ENCODE results near the gene GALT.

The GALT gene

DNA sequence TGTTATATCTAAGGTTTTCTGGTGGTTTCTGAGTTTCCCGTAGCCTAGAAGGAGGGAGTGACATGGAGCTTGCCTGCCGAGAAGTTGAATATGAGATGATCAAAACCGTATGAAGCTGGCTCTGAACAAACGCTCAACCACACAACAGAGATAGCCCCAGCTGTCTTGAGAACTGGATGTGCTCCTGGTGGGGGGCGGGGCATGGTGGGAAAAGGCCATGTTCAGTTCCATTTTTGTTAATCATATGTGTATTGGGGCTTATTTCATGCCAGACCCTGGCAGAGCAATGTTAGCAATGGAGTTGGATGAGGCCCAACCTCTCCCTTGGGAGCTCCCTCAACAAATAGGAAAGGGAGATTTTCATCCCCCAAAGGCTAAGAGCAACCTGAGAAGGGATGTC, 39.8 kb downstream of the GALT start:
- no peak for DNase-seq

DNA sequence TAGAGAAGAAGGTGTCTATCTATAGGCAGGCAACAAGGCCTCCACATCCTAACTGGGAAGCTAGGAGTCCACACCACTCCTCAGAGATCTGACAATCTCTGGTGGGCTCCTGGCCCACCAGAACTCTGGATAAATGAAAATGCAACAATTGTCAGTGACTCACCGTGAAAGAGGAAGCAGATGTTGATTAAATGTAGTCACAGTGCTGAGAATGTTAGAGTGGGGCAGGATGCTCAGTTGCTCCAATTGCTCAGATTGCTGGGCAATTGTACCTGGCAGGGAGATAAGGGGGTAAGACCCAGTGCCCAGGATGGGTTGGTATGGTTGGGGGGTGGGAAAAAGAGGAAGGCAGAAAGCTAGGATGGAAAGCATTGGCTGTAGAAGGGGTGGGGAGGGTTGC, 40.3 kb downstream of the GALT start:
- no peak for DNase-seq

DNA sequence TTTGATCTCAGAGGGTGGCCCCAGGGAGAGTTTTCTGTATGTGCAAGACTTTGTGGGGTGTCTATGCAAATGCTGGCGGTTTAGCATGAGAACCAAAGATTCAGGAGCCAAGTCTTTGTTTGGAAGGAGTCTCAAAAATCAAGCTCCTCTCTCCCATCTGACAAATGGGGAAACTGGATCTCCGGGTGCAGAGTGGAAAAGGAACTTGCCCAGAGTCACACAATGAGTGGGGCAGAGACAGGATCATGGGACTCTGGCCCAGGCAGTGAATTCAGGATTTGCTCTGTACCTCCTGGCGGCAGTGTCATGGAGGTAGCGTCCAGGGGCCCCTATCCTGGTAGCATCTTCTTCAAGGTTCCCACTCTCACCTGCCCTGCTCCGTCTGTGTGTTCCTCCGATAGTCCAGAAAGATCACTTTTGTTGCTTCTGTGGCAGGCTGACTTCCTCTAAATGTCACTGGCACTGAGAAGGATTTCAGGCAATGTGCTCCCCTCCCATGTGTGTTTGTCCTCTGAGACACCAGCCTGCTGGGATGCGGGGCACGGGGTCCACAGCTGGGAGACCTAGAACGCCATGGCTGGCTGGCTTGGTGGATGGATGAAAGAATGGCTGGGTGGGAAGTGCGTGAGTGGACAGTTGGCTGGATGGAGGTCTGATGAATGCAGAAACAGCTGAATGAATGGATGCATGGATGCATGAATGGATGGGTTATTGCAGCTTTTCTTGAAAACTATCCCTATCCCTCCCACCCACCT, 41.0 kb downstream of the GALT start:
- DNase-seq, result no peak

DNA sequence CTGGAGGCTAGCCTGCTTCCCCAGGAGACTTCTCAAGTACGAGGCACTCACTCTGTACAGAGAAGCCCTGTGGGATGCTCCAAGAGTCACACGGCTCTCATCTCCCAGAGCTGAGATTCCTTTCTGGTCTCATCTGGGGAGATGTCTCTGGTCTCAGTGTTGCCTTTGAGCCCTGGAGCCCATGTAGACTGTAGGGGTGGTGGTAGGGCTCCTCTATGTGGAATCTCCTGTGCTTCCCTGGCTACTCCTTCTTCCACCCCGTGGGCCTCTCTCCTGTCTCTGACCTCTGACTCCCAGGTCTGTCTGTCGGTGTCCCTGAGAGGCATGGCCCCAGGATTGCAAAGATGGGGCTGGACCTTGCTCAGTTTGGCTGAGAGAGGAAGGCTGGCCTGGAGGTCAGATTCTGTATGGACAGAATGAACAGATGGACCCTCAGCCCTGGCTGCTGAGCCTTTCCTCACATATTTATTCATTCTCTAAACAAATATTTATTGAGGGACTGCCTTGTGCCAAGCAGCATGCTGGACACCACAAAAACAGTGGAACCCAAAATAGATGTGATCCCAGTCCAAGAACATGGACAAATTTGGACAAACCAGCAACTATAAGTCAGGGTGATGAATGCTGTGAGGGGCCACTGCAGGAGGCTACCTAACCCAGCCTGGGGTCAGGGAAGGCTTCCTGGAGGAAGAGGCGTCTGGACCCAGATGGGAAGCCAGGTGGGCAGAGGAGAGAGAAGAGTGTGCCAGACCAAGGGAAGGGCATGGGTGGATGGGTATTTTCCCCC, 42.0 kb downstream of the GALT start:
- DNase-seq, result no peak

DNA sequence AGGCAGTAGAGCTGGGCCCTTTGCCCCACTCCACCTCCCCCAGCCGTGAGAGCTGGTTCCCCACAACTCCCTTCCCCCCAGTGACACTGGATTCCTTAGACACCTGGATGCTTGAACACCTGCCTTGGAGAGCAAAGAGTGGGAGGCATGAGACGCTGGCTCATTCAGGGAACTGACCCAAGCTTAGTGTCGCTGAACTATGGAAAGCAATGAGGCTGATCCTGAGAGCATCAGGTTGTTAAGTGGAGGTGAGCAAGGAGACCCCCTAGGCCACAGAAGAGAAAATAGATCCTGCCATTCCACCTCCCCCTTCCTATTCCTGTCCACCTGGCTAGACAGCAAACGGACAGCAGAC, 42.6 kb downstream of the GALT start:
- no peak for DNase-seq

DNA sequence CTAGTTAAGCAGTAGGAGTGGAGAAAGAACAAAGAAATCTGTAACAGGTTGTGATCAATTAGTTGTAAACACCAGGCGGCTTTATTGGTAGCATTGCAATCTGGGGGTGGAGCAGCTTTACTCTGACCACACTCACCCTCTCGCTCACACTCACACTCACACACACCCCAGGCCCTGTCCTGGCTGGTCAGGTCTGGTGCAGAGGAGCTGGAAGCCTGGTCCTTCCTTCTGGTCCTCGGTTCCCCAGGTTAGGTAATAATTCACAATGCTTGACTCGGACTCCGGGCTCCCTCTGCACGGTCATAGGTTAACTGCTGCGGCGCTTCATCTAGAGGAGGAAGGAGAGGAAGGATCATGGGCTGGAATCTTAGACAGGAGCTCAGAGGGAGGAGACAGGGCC, 43.0 kb downstream of the GALT start:
- DNase-seq, result no peak

DNA sequence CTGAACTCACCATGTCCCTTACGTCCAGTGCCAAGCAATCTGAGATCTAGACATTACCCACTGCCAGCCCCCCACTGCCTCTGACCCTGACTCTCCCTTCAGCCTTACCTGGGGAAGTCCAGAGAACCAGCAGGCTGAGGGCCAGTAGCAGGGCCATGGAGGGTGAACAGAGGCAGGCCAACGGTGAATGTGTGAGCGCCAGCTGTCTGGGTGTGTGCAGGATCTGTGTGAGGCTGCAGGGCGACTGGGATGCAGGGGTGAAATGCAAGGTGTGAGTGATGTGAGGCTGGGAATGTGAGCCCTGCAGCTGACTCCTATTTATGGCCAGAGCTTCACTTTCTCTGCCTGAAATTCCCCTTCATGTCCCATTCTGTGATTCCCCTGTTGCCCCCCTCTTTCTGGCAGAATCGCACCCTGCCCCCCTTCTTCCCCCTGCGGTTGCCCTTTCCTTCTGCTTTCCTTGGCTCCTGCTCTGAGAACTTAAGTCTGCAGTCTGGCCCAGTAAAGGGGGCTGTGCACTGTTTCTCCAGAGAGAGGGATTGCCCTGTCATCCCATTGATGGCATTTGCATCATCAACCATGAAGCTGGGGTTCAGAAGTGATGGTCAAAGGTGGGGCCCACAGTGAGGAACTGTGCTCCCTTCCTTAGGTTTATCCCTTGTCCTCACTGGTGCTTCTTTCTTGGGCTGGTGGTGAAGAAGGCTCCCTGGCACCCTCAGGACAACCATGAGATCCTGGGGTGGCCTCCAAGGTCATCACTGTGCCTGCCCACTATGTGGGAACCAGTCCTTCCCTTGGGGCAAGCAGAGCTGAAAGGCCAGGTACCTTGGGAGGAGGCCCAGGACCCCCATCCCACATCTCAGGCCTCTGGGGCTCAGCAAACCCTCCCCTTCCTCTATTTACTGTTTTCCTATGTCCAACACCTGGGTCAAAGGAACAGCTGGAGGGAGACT, 44.8 kb downstream of the GALT start, which contains the start of gene CCL19:
CCL19 (minus strand) TSS at position 294 of the 953 bp plus-strand sequence; CDS start at position 157, 137 bp downstream.
- DNase-seq, result no peak

DNA sequence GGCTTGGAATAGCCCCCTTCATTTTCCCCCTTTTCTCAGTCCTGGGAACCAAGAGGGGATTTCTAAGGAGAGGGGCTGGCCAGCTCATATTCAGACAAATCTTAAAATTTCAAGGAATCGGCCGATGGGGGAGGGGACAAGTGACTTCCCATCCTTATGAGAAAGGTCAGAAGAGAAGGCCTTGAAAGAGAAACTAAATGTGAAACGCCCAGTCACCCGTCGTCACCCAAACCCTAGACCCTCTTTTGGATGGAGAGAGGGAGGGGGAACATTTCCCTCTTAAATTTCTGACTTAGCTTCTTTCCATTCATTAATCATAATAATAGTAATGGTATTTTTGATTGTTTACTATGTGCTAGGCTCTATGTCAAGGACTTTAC, 45.5 kb downstream of the GALT start:
- no peak for DNase-seq

DNA sequence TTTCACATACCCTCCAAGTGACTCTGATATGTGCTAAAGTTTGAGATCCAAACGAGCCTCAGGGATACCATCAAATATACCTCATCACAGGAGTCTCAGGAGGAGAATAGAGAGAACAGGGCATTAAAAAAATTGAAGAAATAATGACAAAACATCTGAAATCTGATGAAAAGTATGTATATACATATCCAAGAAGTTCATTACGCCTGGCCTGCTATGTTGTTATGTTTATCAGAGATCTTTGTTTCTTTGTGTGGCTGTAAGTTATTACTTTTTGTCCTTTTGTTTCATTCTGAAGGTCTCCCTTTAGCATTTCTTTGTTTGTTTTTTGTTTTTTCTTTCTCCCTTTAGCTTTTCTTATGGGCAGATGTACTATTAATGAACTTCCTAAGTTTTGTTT, 47.1 kb downstream of the GALT start:
- no peak for DNase-seq

DNA sequence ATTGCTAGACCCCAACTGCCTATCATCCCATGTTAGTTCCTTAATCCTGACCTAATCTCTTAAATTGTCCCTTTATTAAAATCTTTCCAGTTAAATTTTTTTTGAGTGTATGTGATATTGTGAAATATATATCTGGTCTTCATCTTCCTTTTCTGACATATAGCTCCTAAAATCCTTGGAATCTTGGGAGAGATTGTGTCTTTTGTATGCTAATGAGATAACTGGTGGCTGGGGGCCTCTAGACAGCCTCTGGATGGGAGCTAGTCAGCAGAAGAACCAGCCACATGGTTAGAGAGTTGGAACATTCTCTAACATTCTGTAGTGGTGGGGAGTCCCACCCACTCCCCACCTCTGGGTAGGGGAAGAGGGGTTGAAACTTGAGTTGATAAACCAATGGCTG, 48.3 kb downstream of the GALT start:
- no peak for DNase-seq

Measured in activated CD4-positive, alpha-beta T cell treated with anti-CD3 and anti-CD28 coated beads, Interleukin-2, amount 50 U/mL, for 4 hours (primary cell).